ENCODE results near the gene POC5.
A peak's percentile ranks its signal among the peaks of the same experiment; 100 is the strongest.

POC5 gene, protein sequence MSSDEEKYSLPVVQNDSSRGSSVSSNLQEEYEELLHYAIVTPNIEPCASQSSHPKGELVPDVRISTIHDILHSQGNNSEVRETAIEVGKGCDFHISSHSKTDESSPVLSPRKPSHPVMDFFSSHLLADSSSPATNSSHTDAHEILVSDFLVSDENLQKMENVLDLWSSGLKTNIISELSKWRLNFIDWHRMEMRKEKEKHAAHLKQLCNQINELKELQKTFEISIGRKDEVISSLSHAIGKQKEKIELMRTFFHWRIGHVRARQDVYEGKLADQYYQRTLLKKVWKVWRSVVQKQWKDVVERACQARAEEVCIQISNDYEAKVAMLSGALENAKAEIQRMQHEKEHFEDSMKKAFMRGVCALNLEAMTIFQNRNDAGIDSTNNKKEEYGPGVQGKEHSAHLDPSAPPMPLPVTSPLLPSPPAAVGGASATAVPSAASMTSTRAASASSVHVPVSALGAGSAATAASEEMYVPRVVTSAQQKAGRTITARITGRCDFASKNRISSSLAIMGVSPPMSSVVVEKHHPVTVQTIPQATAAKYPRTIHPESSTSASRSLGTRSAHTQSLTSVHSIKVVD

DNA sequence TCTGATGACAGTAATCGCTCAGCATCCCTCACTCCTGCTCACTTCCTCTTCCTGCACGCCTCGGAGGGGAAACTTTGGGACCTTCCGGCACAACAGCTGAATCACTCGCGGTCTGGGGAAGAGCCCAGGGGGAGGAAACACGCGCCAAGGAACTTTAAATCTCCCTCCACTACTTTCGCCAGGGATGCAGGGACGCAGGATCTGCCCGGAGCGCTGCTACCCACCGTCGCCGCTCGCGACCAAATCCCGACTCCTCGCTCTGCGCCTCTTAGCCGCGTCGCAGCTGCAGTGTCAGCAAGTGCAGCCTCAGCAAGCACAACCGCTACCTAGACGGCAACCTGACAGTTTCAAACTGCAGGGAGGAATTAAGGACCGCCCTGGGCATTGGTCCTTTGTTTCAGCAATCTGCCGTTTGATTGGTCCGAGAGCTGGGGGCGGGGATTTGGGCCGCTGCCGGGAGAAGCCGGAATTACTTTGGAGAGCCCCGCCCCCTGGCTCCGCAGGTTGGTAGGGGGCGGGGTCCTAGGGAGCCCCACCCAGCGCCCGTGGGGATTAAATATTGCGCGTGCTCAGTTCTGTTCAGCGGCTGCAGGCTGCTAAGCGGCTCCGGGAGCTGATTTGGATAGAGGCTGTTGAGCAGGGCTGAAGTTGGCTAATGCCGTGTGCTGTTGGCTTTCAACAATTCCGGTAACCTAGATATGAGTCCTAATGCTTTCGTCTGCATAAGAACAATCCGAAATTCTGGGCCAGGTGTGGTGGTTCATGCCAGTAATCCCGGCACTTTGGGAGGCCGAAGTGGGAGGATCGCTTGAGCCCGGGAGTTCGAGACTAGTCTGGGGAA, at the start of gene POC5:
TSS of gene POC5 (minus strand) at position 356 of the 841 bp plus-strand sequence. CDS start 4,500 bp downstream, outside the sequence.
- TF ChIP-seq, protein P1, sequence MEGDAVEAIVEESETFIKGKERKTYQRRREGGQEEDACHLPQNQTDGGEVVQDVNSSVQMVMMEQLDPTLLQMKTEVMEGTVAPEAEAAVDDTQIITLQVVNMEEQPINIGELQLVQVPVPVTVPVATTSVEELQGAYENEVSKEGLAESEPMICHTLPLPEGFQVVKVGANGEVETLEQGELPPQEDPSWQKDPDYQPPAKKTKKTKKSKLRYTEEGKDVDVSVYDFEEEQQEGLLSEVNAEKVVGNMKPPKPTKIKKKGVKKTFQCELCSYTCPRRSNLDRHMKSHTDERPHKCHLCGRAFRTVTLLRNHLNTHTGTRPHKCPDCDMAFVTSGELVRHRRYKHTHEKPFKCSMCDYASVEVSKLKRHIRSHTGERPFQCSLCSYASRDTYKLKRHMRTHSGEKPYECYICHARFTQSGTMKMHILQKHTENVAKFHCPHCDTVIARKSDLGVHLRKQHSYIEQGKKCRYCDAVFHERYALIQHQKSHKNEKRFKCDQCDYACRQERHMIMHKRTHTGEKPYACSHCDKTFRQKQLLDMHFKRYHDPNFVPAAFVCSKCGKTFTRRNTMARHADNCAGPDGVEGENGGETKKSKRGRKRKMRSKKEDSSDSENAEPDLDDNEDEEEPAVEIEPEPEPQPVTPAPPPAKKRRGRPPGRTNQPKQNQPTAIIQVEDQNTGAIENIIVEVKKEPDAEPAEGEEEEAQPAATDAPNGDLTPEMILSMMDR (IDR thresholded peaks at IDR 0.05; ENCODE audit: low read depth, low read length, missing control alignments), result no peak
- Histone ChIP-seq H3K4me3 (ENCODE audit: low read depth, low read length) (peak within 1 kb of the TSS; percentile 98), H3K36me3 (replicated peaks) (no peaks in the 10 kb centered on the region), H3K27ac (peak within 1 kb of the TSS; percentile 74), H3K27me3 (replicated peaks) (no peaks in the 10 kb centered on the region)
- DNase-seq, result peak; percentile 96
- in situ Hi-C loops (cut with HindIII; ENCODE audit: low pct_ligation_motif_present, low sequenced_read_pairs), result no loop called here

DNA sequence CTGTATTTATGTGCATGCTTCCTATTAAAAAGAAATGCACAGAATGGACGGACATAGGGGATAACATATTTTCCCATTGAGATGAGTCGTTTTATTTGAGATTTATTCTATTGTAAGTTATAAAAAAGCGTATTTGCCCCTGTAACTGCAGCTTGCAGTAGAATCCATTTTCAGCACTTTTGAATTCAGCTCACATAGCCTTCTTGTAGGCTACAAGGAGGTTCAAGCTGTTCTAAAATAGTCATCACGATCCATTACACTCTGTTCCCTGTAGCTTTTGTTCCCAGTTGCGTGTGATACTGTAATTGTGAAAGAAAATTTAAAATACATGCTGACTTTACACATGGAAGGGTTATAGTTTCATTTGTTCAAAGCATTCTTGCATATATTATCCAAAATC, 40.9 kb upstream of the POC5 start:
- in situ Hi-C loops (cut with HindIII; ENCODE audit: low pct_ligation_motif_present, low sequenced_read_pairs), result no loop called here

DNA sequence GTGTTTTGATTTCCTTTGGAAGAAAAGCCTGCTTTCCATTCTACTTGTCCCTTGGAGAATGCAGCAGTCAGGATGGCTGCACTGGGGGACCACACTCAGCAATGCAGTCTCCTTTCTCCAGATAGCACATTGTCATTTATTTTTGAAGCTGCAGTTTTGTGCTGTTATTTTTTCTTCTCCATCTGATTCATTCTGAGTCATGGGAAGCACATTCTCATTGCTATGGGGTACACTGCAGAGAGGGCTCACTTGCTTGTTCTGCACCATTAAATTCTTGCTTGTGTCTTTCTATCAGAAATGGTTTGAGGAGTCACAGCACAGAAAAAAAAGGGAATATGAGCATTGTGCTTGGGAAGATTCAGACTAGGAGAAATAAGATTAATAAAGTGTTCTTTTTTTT, 39.7 kb upstream of the POC5 start:
- no peak overlapping the region for H3K27ac ChIP-seq
- TF ChIP-seq, protein P1 (IDR thresholded peaks at IDR 0.05; ENCODE audit: low read depth, low read length, missing control alignments), result no peak
- peak; percentile 31 for DNase-seq
- H3K27me3 ChIP-seq (replicated peaks), result no peaks in the 10 kb centered on the region
- no peak overlapping the region for H3K4me3 ChIP-seq (ENCODE audit: low read depth, low read length)
- in situ Hi-C loops (cut with HindIII; ENCODE audit: low pct_ligation_motif_present, low sequenced_read_pairs), result no loop called here
- no peaks in the 10 kb centered on the region for H3K36me3 ChIP-seq (replicated peaks)

More for the DNA sequence above, 40.9 kb upstream of the POC5 start:
- no peak for DNase-seq
- Histone ChIP-seq H3K27ac (no peak overlapping the region), H3K27me3 (replicated peaks) (no peaks in the 10 kb centered on the region), H3K36me3 (replicated peaks) (no peaks in the 10 kb centered on the region), H3K4me3 (ENCODE audit: low read depth, low read length) (no peak overlapping the region)
- TF ChIP-seq, protein P1 (IDR thresholded peaks at IDR 0.05; ENCODE audit: low read depth, low read length, missing control alignments), result no peak

DNA sequence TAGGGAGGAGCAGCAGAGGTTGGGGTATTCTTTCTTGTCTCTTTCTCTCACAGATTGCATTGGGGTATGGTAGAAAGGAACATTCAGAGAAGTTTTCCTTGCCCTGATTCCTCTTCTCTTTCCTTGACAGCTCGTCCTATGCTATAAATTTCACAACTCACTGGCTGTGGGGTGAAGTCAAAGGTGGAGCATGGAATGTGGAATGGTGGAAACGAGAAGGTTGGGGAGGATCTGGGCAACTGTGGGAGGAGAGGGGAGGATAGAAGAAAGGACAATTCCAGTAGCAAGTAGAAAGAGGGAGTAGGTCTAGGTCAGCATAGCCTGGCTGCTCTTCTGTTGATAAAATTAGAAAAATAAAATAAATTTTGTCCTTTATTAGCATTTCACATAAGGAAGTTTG, 39.0 kb upstream of the POC5 start:
- TF ChIP-seq, protein P1 (IDR thresholded peaks at IDR 0.05; ENCODE audit: low read depth, low read length, missing control alignments), result no peak
- DNase-seq, result no peak
- H3K27me3 ChIP-seq (replicated peaks), result no peaks in the 10 kb centered on the region
- in situ Hi-C loops (cut with HindIII; ENCODE audit: low pct_ligation_motif_present, low sequenced_read_pairs), result no loop called here
- no peak overlapping the region for H3K27ac ChIP-seq
- no peak overlapping the region for H3K4me3 ChIP-seq (ENCODE audit: low read depth, low read length)
- no peaks in the 10 kb centered on the region for H3K36me3 ChIP-seq (replicated peaks)

DNA sequence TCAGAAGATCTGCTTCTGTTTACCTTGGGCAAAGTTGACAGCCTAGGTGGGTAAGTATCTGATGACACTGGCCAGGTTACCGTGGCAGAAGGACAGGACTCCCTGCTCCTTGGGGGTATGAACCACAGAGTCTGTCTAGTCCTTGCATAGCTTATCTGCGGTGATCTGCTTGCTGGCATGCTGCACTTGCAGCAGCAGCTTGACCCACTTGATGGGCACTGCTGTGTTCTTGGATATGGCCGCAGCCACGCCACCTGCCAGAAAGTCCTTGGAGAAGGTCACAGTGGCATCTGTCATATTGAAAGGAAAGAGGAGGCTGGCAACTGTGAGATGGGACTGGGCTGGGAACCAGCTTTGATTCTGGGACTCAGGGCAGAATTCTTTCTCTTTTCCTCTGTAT, 35.9 kb upstream of the POC5 start:
- Histone ChIP-seq H3K27me3 (replicated peaks) (no peaks in the 10 kb centered on the region), H3K36me3 (replicated peaks) (no peaks in the 10 kb centered on the region), H3K27ac (no peak overlapping the region), H3K4me3 (ENCODE audit: low read depth, low read length) (no peak overlapping the region)
- in situ Hi-C loops (cut with HindIII; ENCODE audit: low pct_ligation_motif_present, low sequenced_read_pairs), result no loop called here
- TF ChIP-seq, protein P1 (IDR thresholded peaks at IDR 0.05; ENCODE audit: low read depth, low read length, missing control alignments), result no peak
- DNase-seq, result no peak
